WTC11 (cell line): Measurements from ENCODE around the gene RIPOR1. TPM values are rescaled to one million over a fixed set of nuclear protein-coding genes. Genes with fewer than 3 reads are reported as not detected.

Source experiments
- ATAC-seq: fragments of 200-7000 bp; cut with Tn5 transposase; 2 replicates; pipeline ENCODE4 v1.10.0; 2021; ENCODE audit warnings: mild to moderate bottlenecking, moderate library complexity
- CTCF ChIA-PET: fragments of 300-600 bp; sonication (Branson Sonifier 250); formaldehyde crosslinking; loops from one replicate; lab custom pipeline; 2021; ENCODE audit warnings: antibody characterized with exemption; lab: Charles Lee
- POLR2A ChIA-PET: fragments of 350-600 bp; sonication (Branson Sonifier 250); formaldehyde crosslinking; loops from one replicate; lab custom pipeline; 2021; ENCODE audit warnings: antibody characterized with exemption; lab: Charles Lee
- DNase-seq: peaks from one replicate; pipeline ENCODE4 v3.0.0; 2021; ENCODE audit warnings: low spot score
- H3K27ac Mint-ChIP-seq: 2 replicates; pipeline ENCODE4 v1.8.0; 2021; ENCODE audit warnings: mixed read lengths
- H3K27me3 Mint-ChIP-seq: 2 replicates; pipeline ENCODE4 v1.8.0; 2021; ENCODE audit warnings: low read depth, mild to moderate bottlenecking, moderate library complexity, mixed read lengths
- H3K36me3 Mint-ChIP-seq: 2 replicates; pipeline ENCODE4 v1.8.0; 2021; ENCODE audit warnings: mixed read lengths
- H3K4me1 Mint-ChIP-seq: 2 replicates; pipeline ENCODE4 v1.8.0; 2022; ENCODE audit warnings: mixed read lengths
- H3K4me3 Mint-ChIP-seq: 2 replicates; pipeline ENCODE4 v1.8.0; 2021; ENCODE audit warnings: mild to moderate bottlenecking, moderate library complexity, mixed read lengths
- H3K9me3 Mint-ChIP-seq: 2 replicates; pipeline ENCODE4 v1.8.0; 2021; ENCODE audit warnings: mixed read lengths
- ATF1 ChIP-seq: sonication (generic); formaldehyde crosslinking; IDR thresholded peaks from 2 replicates; pipeline ENCODE4 v1.8.1; 2023; ENCODE audit warnings: mild to moderate bottlenecking, moderate library complexity, missing genetic modification reagents
- ATF2 ChIP-seq: sonication (generic); formaldehyde crosslinking; IDR thresholded peaks from 2 replicates; pipeline ENCODE4 v1.8.1; 2022; ENCODE audit warnings: low read depth, missing genetic modification reagents, borderline replicate concordance
- ATF3 ChIP-seq: sonication (generic); formaldehyde crosslinking; conservative IDR thresholded peaks from 2 replicates; pipeline ENCODE4 v1.8.1; 2022; ENCODE audit warnings: mild to moderate bottlenecking, missing genetic modification reagents
- CREB1 ChIP-seq: sonication (generic); formaldehyde crosslinking; IDR thresholded peaks from 2 replicates; pipeline ENCODE4 v1.8.0; 2023; ENCODE audit warnings: mild to moderate bottlenecking, missing genetic modification reagents
- CTCF ChIP-seq: fragments of 200-600 bp; IDR thresholded peaks from 2 replicates; pipeline ENCODE4 v1.8.0; 2022; ENCODE audit warnings: antibody characterized with exemption
- EMX1 ChIP-seq: fragments of 250-450 bp; sonication (Bioruptor Pico); IDR thresholded peaks from 2 replicates; pipeline ENCODE4 v1.8.0; 2021; ENCODE audit warnings: mild to moderate bottlenecking
- ESRRA ChIP-seq: sonication (generic); formaldehyde crosslinking; IDR thresholded peaks from 2 replicates; pipeline ENCODE4 v1.8.1; 2022; ENCODE audit warnings: mild to moderate bottlenecking, missing genetic modification reagents, borderline replicate concordance
- FOXP4 ChIP-seq: sonication (generic); formaldehyde crosslinking; IDR thresholded peaks from 2 replicates; pipeline ENCODE4 v1.8.0; 2022; ENCODE audit warnings: mild to moderate bottlenecking, missing genetic modification reagents
- GTF2I ChIP-seq: fragments of 250-450 bp; sonication (Bioruptor Pico); conservative IDR thresholded peaks from 2 replicates; pipeline ENCODE4 v1.4.0; 2021; ENCODE audit warnings: mild to moderate bottlenecking
- HMGA2 ChIP-seq: fragments of 250-450 bp; sonication (Bioruptor Pico); IDR thresholded peaks from 2 replicates; pipeline ENCODE4 v1.4.0; 2021; ENCODE audit warnings: mild to moderate bottlenecking, moderate library complexity
- MYBL2 ChIP-seq: sonication (generic); formaldehyde crosslinking; IDR thresholded peaks from 2 replicates; pipeline ENCODE4 v1.8.1; 2023; ENCODE audit warnings: mild to moderate bottlenecking, moderate library complexity, missing genetic modification reagents
- NR1H2 ChIP-seq: sonication (generic); formaldehyde crosslinking; IDR thresholded peaks from 2 replicates; pipeline ENCODE4 v1.9.0; 2021; ENCODE audit warnings: mild to moderate bottlenecking, moderate library complexity, missing genetic modification reagents
- PRRX2 ChIP-seq: fragments of 250-450 bp; sonication (Bioruptor Pico); IDR thresholded peaks from 2 replicates; pipeline ENCODE4 v1.8.0; 2021; ENCODE audit warnings: mild to moderate bottlenecking
- SMAD4 ChIP-seq: sonication (generic); formaldehyde crosslinking; IDR thresholded peaks from 2 replicates; pipeline ENCODE4 v1.8.0; 2022; ENCODE audit warnings: mild to moderate bottlenecking, missing genetic modification reagents
- TEAD4 ChIP-seq: sonication (generic); formaldehyde crosslinking; IDR thresholded peaks from 2 replicates; pipeline ENCODE4 v1.8.0; 2022; ENCODE audit warnings: mild to moderate bottlenecking, missing genetic modification reagents
- TP53 ChIP-seq: sonication (generic); formaldehyde crosslinking; IDR thresholded peaks from 2 replicates; pipeline ENCODE4 v1.8.1; 2023; ENCODE audit warnings: mild to moderate bottlenecking, missing genetic modification reagents
- USF2 ChIP-seq: sonication (generic); formaldehyde crosslinking; IDR thresholded peaks from 2 replicates; pipeline ENCODE4 v1.8.1; 2023; ENCODE audit warnings: mild to moderate bottlenecking, missing genetic modification reagents, moderate library complexity
- ZBTB43 ChIP-seq: sonication (generic); formaldehyde crosslinking; IDR thresholded peaks from 2 replicates; pipeline ENCODE4 v1.8.1; 2023; ENCODE audit warnings: mild to moderate bottlenecking, missing genetic modification reagents
- ZNF121 ChIP-seq: sonication (generic); formaldehyde crosslinking; IDR thresholded peaks from 2 replicates; pipeline ENCODE4 v1.8.0; 2023; ENCODE audit warnings: missing genetic modification reagents
- ZNF219 ChIP-seq: sonication (generic); formaldehyde crosslinking; IDR thresholded peaks from 2 replicates; pipeline ENCODE4 v1.8.0; 2023; ENCODE audit warnings: missing genetic modification reagents, mild to moderate bottlenecking, borderline replicate concordance
- ZNF232 ChIP-seq: sonication (generic); formaldehyde crosslinking; IDR thresholded peaks from 2 replicates; pipeline ENCODE4 v1.8.0; 2022; ENCODE audit warnings: mild to moderate bottlenecking, missing genetic modification reagents
- ZNF396 ChIP-seq: fragments of 250-450 bp; sonication (Bioruptor Pico); IDR thresholded peaks from 2 replicates; pipeline ENCODE4 v1.8.0; 2021; ENCODE audit warnings: mild to moderate bottlenecking, moderate library complexity, borderline replicate concordance
- ZNF425 ChIP-seq: fragments of 250-450 bp; sonication (Bioruptor Pico); conservative IDR thresholded peaks from 2 replicates; pipeline ENCODE4 v1.9.0; 2021; ENCODE audit warnings: mild to moderate bottlenecking
- total RNA-seq: library from RNA; stranded (reverse); gene quantifications from 3 replicates; pipeline ENCODE4 v1.2.3, GENCODE V29; 2021

The RIPOR1 gene
- total RNA-seq, 1 experiment from 2014 or later, result 14.9 TPM

- no peak for TF ChIP-seq PRRX2
- no peak for TF ChIP-seq HMGA2
- TF ChIP-seq ZNF219, result no peak
- no peak for TF ChIP-seq GTF2I (CRISPR knock-in tag)
- TF ChIP-seq ZNF232 (CRISPR knock-in tag), result no peak
Measured at GRCh38 chr16:67560827-67561342, 32.3 kb downstream of the RIPOR1 start (continued).

GRCh38 chr16:67561501-67561823 lies 32.8 kb downstream of the RIPOR1 start:
- ATAC-seq, result no peak
- Mint-ChIP-seq H3K27me3 (no peaks in the 10 kb centered on the region), H3K4me1 (peaks cover 15% of the 10 kb centered on the region), H3K27ac (peak overlapping the region; percentile 93), H3K36me3 (no peaks in the 10 kb centered on the region), H3K9me3 (no peaks in the 10 kb centered on the region), H3K4me3 (peak overlapping the region; percentile 83)
- POLR2A ChIA-PET, result interaction anchor here (0.6 to 1.9 kb wide), 6 partner anchors 14 to 255 kb away, joined by 3 to 7 read pairs (median 4); partner anchors contain the start of gene CARMIL2
- TF ChIP-seq ATF3, result no peak
- TF ChIP-seq NR1H2, result no peak
- 0 out of 2 replicates have a peak, but pooled peaks have one; percentile 4 for TF ChIP-seq ZBTB43 (CRISPR knock-in tag)
- DNase-seq, result no peak
- CTCF ChIA-PET, result interaction anchor here (0.6 to 5.3 kb wide), 17 partner anchors 10 to 465 kb away, joined by 3 to 72 read pairs (median 5); partner anchors contain the start of genes ATP6V0D1, CARMIL2 and RIPOR1

GRCh38 chr16:67561824-67562525 lies 33.3 kb downstream of the RIPOR1 start:
- Mint-ChIP-seq H3K4me1 (peaks cover 15% of the 10 kb centered on the region), H3K4me3 (peak overlapping the region; percentile 83), H3K9me3 (no peaks in the 10 kb centered on the region), H3K27ac (peak overlapping the region; percentile 93), H3K27me3 (no peaks in the 10 kb centered on the region), H3K36me3 (no peaks in the 10 kb centered on the region)
- ChIA-PET POLR2A (interaction anchor here (0.6 to 1.9 kb wide), 9 partner anchors 14 to 331 kb away, joined by 3 to 9 read pairs (median 4); partner anchors contain the start of genes CARMIL2 and PSKH1), CTCF (interaction anchor here (0.6 to 5.3 kb wide), 22 partner anchors 10 to 565 kb away, joined by 3 to 72 read pairs (median 5); partner anchors contain the start of genes ATP6V0D1, C16orf86, CARMIL2 and ENKD1)
- peak; percentile 88 for ATAC-seq
- peak; percentile 94 for DNase-seq
- TF ChIP-seq SMAD4 (CRISPR knock-in tag) (no peak), CREB1 (no peak), ESRRA (CRISPR knock-in tag) (0 out of 2 replicates have a peak, but pooled peaks have one; percentile 12), FOXP4 (0 out of 2 replicates have a peak, but pooled peaks have one; percentile 31), NR1H2 (no peak), ATF2 (CRISPR knock-in tag) (no peak), ZNF121 (CRISPR knock-in tag) (0 out of 2 replicates have a peak, but pooled peaks have one; percentile 37), CTCF (no peak), USF2 (CRISPR knock-in tag) (peak; percentile 72), MYBL2 (0 out of 2 replicates have a peak, but pooled peaks have one; percentile 30), ZNF425 (CRISPR knock-in tag) (no peak), TEAD4 (CRISPR knock-in tag) (no peak), EMX1 (CRISPR knock-in tag) (no peak), TP53 (CRISPR knock-in tag) (0 out of 2 replicates have a peak, but pooled peaks have one; percentile 67), ZNF396 (CRISPR knock-in tag) (no peak), ATF1 (no peak)
